Measurements from ENCODE around the gene PRC1.

The PRC1 gene, protein sequence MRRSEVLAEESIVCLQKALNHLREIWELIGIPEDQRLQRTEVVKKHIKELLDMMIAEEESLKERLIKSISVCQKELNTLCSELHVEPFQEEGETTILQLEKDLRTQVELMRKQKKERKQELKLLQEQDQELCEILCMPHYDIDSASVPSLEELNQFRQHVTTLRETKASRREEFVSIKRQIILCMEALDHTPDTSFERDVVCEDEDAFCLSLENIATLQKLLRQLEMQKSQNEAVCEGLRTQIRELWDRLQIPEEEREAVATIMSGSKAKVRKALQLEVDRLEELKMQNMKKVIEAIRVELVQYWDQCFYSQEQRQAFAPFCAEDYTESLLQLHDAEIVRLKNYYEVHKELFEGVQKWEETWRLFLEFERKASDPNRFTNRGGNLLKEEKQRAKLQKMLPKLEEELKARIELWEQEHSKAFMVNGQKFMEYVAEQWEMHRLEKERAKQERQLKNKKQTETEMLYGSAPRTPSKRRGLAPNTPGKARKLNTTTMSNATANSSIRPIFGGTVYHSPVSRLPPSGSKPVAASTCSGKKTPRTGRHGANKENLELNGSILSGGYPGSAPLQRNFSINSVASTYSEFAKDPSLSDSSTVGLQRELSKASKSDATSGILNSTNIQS

DNA sequence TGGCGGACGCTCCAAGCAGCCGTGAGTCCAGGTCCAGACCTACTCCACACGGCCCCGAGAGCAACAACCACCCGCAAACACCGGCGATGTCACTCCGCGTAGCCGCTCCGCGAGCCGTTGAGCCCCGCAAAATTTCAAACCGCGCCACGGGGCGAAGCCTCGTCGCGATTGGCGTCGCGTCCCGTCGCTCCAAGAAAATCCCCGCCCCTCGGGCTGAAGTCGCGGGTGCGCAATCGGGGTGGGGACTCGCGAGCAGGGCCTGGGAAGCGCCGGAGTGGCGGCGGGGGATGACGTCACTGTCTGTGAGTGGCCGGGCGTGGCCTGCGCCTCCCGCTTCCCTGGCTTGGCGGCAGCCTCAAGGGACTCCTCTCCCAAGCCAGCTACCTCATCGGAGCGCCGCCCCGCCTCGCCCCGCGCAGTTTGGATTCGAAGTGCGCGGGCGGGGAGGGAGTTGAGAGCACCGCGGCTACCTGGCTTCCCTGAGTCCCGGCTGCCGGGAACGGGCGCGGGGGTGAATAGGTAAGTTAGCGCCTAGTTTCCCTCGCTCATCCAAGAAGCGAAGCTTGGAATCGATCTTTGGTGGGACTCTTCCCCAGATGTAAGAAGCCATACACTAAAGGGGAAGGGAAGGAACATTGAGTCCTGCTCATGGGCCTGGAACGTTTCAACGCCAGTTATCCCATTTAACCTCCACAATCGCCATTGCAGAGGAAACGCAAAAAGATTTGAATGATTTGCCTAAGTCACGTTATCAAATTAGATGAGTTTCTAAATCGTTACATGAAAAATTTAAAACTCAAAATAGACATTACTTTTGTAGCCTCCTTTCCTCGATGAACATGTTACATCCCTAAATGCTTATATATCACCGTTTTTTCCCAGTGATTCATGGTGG lies at the start of gene PRC1:
Gene PRC1, minus strand, starts transcription at position 119 of the 895 bp plus-strand sequence. Its CDS starts 118 bp downstream, at position 1.
- TF ChIP-seq, protein P1, sequence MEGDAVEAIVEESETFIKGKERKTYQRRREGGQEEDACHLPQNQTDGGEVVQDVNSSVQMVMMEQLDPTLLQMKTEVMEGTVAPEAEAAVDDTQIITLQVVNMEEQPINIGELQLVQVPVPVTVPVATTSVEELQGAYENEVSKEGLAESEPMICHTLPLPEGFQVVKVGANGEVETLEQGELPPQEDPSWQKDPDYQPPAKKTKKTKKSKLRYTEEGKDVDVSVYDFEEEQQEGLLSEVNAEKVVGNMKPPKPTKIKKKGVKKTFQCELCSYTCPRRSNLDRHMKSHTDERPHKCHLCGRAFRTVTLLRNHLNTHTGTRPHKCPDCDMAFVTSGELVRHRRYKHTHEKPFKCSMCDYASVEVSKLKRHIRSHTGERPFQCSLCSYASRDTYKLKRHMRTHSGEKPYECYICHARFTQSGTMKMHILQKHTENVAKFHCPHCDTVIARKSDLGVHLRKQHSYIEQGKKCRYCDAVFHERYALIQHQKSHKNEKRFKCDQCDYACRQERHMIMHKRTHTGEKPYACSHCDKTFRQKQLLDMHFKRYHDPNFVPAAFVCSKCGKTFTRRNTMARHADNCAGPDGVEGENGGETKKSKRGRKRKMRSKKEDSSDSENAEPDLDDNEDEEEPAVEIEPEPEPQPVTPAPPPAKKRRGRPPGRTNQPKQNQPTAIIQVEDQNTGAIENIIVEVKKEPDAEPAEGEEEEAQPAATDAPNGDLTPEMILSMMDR (conservative IDR thresholded peaks at IDR 0.05) = no peak
- TF ChIP-seq ZFX (IDR thresholded peaks at IDR 0.05) = no peak; the same call in 1 of the 2 replicates
- peak within 1 kb of the TSS; percentile 95 for H3K27ac ChIP-seq

DNA sequence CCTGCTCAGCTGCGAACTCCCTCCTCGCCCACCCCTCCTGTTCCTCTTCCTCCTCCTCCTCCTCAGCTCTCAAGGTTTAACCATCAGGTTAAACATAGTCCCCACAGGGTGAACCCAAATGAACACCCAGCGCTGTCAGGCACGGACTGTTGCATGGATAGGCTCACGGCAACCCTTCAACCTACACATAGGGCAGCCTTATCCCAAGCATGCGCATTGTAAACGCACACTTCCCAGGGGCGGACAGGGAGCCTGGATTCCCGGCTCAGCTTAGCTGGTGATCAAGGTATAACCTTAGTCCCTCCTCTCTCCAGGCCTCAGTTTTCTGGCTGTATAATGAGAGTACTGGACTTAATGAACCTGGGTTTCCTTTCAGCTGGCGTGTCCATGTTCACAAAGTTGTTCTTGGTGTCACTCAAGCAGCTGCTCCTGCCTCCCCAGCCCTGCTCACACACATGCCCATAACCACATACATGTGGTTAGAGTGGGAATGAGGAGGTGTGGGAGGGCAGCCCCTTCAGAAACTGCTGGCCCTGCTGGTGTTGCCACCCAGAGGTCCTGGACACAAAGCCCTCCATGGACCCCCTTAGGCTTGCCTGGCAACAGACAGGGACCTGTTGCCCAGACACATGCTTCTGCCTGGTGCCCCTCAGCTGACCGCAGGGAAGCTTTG lies 49.0 kb upstream of the PRC1 start:
- no peak overlapping the region for H3K27ac ChIP-seq
- TF ChIP-seq, protein P1 (conservative IDR thresholded peaks at IDR 0.05) = no peak

DNA sequence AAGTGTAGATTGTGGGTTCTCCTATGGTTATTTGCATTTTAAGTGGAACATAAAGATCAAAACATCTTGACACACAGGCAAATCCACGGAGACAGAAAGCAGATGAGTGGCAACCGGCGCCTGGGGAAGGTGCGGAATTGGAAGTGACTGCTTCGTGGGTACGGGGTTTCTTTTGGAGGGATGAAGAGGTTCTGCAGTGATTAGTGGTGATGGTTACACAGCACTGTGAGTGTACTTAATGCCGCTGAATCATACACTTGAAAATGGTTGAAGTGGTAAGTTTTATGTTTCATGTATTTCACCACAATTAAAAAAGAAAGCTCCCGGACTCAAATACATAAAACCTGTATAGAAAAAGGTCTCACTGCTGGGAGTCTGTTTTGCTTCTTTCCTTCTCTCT lies 46.5 kb upstream of the PRC1 start:
- no peak overlapping the region for H3K27ac ChIP-seq
- no peak for TF ChIP-seq ZFX (IDR thresholded peaks at IDR 0.05)
- TF ChIP-seq, protein P1 (conservative IDR thresholded peaks at IDR 0.05) = no peak

DNA sequence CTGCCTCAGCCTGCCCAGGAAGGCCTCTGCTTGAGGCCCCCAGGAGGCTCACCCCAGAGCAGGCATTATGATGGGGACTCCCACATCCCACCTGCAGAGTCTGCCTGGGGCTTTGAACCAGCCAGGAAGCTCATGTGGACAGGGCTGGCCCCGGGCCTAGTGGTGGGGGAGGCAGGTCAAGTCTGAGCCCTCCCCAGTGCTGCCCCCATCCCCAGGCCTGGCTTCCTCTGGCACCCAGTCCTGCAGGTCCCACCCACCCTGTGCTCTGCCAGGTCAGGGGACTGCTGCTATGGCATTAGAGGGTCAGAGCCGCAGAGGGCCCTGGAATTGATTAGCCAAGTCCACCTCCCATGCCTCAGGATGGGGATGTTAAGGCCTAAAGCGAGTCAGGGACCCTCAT lies 45.7 kb upstream of the PRC1 start:
- TF ChIP-seq, protein P1 (conservative IDR thresholded peaks at IDR 0.05) = no peak
- TF ChIP-seq ZFX (IDR thresholded peaks at IDR 0.05) = no peak
- H3K27ac ChIP-seq = no peak overlapping the region

DNA sequence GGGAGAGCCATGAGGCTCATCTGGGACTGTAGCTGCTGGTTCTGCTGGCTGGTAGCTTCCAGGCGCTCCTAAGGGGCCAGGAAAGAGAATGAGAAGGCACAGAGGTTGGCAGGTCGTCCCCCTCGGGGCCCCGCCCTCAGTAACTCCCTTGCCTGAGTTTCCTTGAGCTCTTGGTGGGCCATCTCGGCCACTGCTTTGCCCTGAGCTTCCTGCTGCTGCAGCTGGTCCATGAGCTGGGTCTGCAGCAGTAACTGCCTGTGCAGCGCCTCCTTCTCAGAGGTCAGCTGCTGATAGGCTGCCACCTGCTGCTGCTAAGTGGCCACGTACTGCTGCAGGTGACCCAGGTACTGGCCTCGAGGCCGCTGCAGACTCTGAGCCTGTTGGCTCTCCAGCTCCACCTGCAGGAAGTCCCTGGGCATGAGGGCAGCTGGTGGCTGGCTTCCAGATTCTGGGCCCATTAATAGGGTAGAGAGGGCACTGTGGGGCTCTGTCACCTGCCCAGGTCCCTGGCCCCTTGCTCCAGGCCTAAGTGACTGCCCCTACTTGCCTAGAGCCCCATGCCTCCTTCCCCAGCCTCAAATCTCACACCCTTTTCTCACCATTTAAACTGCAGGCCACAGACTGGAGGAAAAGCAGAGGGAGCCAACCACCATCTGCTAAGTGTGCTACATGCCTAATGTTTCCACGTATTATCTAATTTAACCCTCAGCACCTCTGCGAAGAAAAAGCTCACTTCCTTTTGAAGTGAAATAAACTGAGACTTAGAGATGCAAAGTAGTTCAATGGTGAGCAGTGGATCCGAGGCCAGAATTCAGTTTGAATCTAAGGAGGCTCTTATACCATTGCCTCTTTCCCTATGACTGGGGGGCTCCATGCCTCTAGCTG lies 38.8 kb upstream of the PRC1 start:
- TF ChIP-seq, protein P1 (conservative IDR thresholded peaks at IDR 0.05) = peak; percentile 96
- no peak for TF ChIP-seq ZFX (IDR thresholded peaks at IDR 0.05)
- peak overlapping the region; percentile 28; the same call in 1 of the 2 replicates for H3K27ac ChIP-seq

DNA sequence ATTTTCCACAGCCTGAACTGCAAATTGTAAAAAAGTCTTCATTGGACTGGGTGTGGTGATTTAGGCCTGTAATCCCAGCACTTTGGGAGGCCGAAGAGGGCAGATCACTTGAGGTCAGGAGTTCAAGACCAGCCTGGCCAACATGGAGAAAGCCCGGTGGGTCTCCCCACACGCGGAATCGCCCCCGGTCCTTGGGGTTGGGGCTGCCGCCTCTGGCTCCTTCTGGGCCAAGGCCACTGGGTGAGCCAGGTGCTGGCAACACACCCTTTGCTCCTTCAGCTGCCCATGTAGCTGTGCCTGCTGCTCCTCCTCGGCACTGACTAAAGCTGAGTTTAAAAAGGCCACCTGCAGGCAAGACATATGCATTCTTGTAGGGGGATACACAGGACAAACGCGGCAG lies 37.5 kb upstream of the PRC1 start:
- no peak overlapping the region for H3K27ac ChIP-seq
- no peak for TF ChIP-seq ZFX (IDR thresholded peaks at IDR 0.05)
- TF ChIP-seq, protein P1 (conservative IDR thresholded peaks at IDR 0.05) = no peak

Measured in C4-2B (cell line).